ENCODE measurements around the gene WASHC3.
"Not testable (repeated sequence)": the region's sequence is repeated elsewhere in the genome, so short reads cannot be mapped to it uniquely, and the experiment has no call there.

The WASHC3 gene

GRCh38 chr12:102050660-102051430 lies 10.9 kb downstream of the WASHC3 start:
- no peak for DNase-seq (ENCODE audit: low read depth)

- no peak for DNase-seq (ENCODE audit: low read depth)
Observed at GRCh38 chr12:102043928-102044327, 17.9 kb downstream of the WASHC3 start.

GRCh38 chr12:102033991-102034745 lies 27.6 kb downstream of the WASHC3 start:
- no peak for DNase-seq (ENCODE audit: low read depth)

GRCh38 chr12:102031852-102032251 lies 29.9 kb downstream of the WASHC3 start:
- no peak for DNase-seq (ENCODE audit: low read depth)

- no peak for DNase-seq (ENCODE audit: low read depth)
Observed at GRCh38 chr12:102029141-102029540, 32.6 kb downstream of the WASHC3 start.

- DNase-seq (ENCODE audit: low read depth) = no peak
Observed at GRCh38 chr12:102026728-102027127, 35.1 kb downstream of the WASHC3 start.

- DNase-seq (ENCODE audit: low read depth) = no peak
Observed at GRCh38 chr12:102024765-102025164, 37.0 kb downstream of the WASHC3 start.

- DNase-seq (ENCODE audit: low read depth) = no peak
Observed at GRCh38 chr12:102023343-102023930, 38.4 kb downstream of the WASHC3 start.

GRCh38 chr12:102022286-102022685 lies 39.5 kb downstream of the WASHC3 start:
- no peak for DNase-seq (ENCODE audit: low read depth)

GRCh38 chr12:102021540-102022246 lies 40.1 kb downstream of the WASHC3 start:
- no peak for DNase-seq (ENCODE audit: low read depth)

- not testable (repeated sequence) for DNase-seq (ENCODE audit: low read depth)
Observed at GRCh38 chr12:102018607-102019006, 43.2 kb downstream of the WASHC3 start.

- DNase-seq (ENCODE audit: low read depth) = no peak
Observed at GRCh38 chr12:102016472-102016871, 45.3 kb downstream of the WASHC3 start.

GRCh38 chr12:102010265-102010994 lies 51.4 kb downstream of the WASHC3 start:
- DNase-seq (ENCODE audit: low read depth) = no peak

GRCh38 chr12:102009796-102010195 lies 52.0 kb downstream of the WASHC3 start:
- DNase-seq (ENCODE audit: low read depth) = no peak

GRCh38 chr12:102008615-102009126 lies 53.1 kb downstream of the WASHC3 start:
- DNase-seq (ENCODE audit: low read depth) = no peak

- no peak for DNase-seq (ENCODE audit: low read depth)
Observed at GRCh38 chr12:102005256-102005655, 56.5 kb downstream of the WASHC3 start.

GRCh38 chr12:101997102-101997501 lies 64.7 kb downstream of the WASHC3 start:
- DNase-seq (ENCODE audit: low read depth) = no peak

GRCh38 chr12:101995684-101996083 lies 66.1 kb downstream of the WASHC3 start:
- DNase-seq (ENCODE audit: low read depth) = no peak

- no peak for DNase-seq (ENCODE audit: low read depth)
Observed at GRCh38 chr12:101992091-101992490, 69.7 kb downstream of the WASHC3 start.

- DNase-seq (ENCODE audit: low read depth) = no peak
Observed at GRCh38 chr12:101982307-101982706, 79.5 kb downstream of the WASHC3 start.

- no peak for DNase-seq (ENCODE audit: low read depth)
Observed at GRCh38 chr12:101981868-101982267, 79.9 kb downstream of the WASHC3 start.
